ENCODE results near the gene SH3TC1. TPM values are rescaled to one million over a fixed set of nuclear protein-coding genes. Genes with fewer than 3 reads are reported as not detected.

The SH3TC1 gene
- total RNA-seq, 1 donor from 2014 or later = 27.2 TPM

GRCh38 chr4:8262637-8263322 lies 63.7 kb downstream of the SH3TC1 start:
- no peak for DNase-seq (ENCODE audit: low read depth)

- no peak for DNase-seq (ENCODE audit: low read depth)
Observed at GRCh38 chr4:8263397-8263796, 64.3 kb downstream of the SH3TC1 start.

DNA sequence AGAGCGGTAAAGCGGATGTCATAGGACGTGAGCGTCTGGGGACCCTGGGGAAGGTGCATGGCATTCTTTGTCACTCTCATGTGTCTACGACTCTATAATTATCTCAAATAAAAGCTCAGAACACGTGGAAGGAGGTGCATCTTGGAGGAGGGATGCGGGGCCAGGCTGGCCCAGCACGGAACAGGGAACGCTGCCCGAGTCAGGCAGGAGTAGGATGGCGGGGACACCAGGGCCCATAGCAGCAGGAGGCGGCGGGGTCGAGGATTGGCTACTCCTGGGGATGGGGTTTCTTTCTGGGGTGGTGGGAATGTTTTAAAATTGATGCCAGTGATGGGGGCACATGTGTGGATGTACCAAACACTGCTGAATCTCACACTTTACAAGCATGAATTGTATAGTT lies 65.0 kb downstream of the SH3TC1 start:
- no peak for DNase-seq (ENCODE audit: low read depth)

- no peak for DNase-seq (ENCODE audit: low read depth)
Observed at GRCh38 chr4:8265171-8265929, 66.3 kb downstream of the SH3TC1 start.

GRCh38 chr4:8266088-8266487 lies 67.0 kb downstream of the SH3TC1 start:
- DNase-seq (ENCODE audit: low read depth) = no peak

DNA sequence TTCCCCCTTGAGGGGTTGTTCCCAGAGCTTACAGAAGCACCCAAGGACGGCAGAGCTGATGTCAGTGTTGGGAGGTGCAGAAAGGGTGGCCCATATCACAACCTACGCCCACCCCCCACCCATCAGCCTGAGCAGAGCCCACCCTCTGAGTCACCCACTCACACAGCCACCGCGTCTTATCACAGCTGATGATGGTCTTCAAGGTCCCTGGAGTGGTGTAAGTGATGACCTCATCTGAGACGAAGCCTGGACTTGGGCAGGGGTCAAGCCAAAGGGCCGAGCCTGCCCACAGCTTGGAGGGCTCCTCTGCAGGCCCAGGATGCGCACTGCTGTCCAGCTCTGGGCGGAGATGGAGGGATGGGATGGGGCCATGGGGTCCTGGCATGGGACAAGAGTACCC lies 67.4 kb downstream of the SH3TC1 start:
- DNase-seq (ENCODE audit: low read depth) = no peak

- peak; percentile 15 for DNase-seq (ENCODE audit: low read depth)
Observed at GRCh38 chr4:8267077-8267476, 68.0 kb downstream of the SH3TC1 start.

DNA sequence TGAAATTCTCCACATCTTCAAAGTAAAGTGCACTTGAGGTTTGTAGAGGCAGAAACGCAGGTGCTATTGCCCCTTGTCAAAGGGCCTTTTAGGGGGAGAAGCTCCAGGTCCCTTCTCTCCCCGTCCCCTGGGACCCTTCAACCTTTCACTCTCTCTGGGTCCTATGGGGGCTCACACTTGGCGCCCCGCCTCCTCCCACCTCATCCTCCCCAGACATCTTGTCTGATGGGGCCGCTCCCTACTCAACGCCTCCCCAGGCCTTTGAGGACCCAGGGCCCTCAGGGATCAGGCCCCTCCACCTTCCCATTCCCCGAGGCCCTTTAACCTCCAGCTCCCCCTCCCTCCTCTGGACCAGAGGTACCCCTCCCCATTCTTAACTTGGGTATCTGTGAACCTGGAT lies 69.1 kb downstream of the SH3TC1 start:
- no peak for DNase-seq (ENCODE audit: low read depth)

GRCh38 chr4:8268901-8269534 lies 69.9 kb downstream of the SH3TC1 start:
- no peak for DNase-seq (ENCODE audit: low read depth)

GRCh38 chr4:8269535-8270417 lies 70.7 kb downstream of the SH3TC1 start, which contains the start of gene HTRA3:
Gene HTRA3 (plus strand): TSS chr4:8269754. CDS start chr4:8269969, 215 bp downstream.
- no peak for DNase-seq (ENCODE audit: low read depth)

- DNase-seq (ENCODE audit: low read depth) = no peak
Observed at GRCh38 chr4:8270418-8270771, 71.3 kb downstream of the SH3TC1 start.

- DNase-seq (ENCODE audit: low read depth) = no peak
Observed at GRCh38 chr4:8270912-8271815, 72.1 kb downstream of the SH3TC1 start.

DNA sequence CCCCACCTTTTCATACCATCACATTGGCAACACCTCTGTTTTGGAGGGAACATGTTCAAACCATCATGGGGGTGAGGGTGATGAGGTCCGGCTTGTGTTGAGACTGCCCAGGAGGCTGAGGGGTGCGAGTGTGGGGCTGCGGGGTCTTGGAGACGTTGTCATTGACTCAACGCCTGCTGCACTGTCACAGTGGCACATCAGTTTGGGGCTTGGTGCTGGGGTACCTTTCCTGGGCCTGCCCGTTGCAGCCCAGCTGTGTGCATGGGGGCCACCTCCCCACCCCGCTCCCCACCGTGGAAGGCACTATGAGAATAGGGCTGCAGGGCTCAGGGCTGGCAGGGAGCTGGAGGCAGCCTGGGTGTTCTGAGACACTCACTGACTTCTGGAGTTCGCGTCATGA lies 72.7 kb downstream of the SH3TC1 start:
- DNase-seq (ENCODE audit: low read depth) = no peak

DNA sequence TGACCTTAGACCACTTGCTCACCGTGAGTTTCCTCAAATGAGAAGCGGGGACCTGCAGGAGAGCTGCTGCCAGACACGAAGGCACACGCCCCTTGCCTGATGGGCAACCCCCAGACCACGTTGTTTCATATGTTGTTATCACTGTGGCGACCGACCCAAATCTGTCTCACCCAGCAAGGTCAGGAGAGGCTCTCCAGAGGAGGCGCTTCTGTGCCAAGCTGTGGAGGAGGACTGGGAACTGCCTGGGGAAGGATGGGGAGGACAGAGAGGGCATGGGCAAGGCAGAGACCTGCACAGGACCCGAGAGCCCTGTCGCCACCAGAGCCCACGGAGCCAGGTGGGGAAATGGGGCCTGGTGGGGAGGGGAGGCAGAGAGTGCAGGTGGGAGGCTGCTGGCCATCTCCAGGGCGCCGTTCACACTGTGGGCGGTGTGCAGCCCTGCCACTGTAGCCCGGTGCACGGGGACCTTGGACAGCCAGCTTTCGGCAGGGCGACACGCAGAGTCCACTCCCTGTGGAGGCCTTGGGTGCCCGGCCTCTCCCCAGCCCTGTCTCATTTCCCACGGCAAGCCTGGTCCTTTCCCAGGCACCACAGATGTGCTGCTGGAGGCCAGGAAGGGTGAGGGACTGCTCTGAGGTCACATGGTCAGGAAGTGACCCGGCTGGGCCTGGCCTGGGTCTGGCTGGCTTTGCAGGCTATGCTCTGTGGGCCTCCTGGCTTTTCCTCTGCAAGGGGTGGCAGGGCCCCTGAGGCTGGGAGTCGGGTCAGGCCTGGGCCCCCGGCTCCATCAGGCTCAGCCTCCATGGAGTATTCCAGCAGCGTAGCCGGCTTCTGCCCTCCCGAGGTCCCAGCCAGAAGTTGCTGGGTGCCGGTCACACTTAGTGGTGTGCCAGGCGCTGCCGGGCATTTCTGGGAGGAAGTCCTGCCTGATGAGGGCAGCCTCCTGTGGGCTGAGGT lies 73.7 kb downstream of the SH3TC1 start:
- DNase-seq (ENCODE audit: low read depth) = no peak

DNA sequence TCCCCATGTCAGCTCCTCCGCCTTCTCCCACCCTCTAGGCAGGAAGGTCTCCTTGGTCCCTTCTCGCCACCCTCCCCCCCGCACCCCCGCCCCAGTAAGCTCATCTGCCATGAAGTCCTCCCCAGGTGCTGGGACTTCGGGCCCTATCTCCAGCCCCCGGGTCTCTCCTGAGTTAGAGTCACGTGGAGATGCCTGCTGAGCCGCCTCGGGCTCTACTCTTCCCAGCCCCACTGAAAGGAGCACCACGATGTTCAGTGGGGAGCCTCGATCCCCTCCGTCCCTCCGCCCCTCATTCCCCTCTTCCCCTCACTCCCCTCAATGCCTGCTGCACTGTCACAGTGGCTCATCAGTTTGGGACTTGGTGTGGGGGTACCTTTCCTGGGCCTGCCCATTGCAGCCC lies 74.4 kb downstream of the SH3TC1 start:
- no peak for DNase-seq (ENCODE audit: low read depth)

DNA sequence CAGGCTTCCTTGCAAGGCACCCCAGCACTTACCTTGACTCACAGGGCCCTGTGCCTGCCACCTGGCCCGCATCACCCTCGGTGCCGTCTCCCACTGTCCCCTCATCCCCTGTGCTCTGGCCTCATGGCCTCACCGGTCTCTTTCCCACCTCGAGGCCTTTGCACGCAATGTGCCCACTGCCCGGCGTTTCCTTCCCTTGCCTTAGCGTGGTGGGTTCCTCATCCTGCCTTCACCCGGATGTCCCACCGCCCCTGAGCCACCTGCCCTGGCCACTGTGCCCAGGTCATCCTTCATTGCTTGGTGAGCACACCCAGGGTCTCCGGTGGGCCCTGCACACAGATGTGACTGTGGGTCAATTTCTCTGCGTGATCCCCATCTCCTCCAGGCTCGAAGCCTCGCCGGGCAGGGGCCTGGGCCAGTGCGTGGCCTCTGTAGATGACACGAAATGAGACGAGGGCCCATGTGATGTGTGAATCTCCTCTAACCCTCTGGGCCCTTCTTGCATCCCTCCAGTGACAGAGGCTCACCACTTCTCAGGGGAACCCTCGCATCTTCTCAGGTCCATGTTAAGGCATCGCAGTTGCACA lies 75.1 kb downstream of the SH3TC1 start:
- DNase-seq (ENCODE audit: low read depth) = no peak

GRCh38 chr4:8274765-8275547 lies 75.9 kb downstream of the SH3TC1 start:
- no peak for DNase-seq (ENCODE audit: low read depth)

GRCh38 chr4:8275548-8275910 lies 76.4 kb downstream of the SH3TC1 start:
- no peak for DNase-seq (ENCODE audit: low read depth)
